Right lobe of liver (tissue), 6 donors: ENCODE data around the gene NDUFA6. TPM values are rescaled to one million over a fixed set of nuclear protein-coding genes. Genes with fewer than 3 reads are reported as not detected.

Source experiments
- ATAC-seq, 4 donors: fragments of 200-7000 bp; cut with Tn5 transposase; one replicate each; pipeline ENCODE4 v1.9.1; 2020; ENCODE audit warnings: mild to moderate bottlenecking in 4 of 4, moderate library complexity in 4 of 4
- DNase-seq, 3 donors: peaks; one replicate each; pipeline ENCODE4 v3.0.0-alpha.2; 2020
- H3K27ac ChIP-seq, 3 donors: fragments of 200-600 bp; one replicate each; pipeline ENCODE4 v1.8.0; 2022
- H3K27me3 ChIP-seq, 2 donors: fragments of 200-600 bp; one replicate each; pipeline ENCODE4 v1.8.0; 2022
- H3K36me3 ChIP-seq, 4 donors: fragments of 200-600 bp; sonication (generic) in 1 of 4; one replicate each; pipeline versions ENCODE4 v1.5.1 to v1.8.0; 2017 to 2022; ENCODE audit warnings: control low read depth in 1 of 4
- H3K4me1 ChIP-seq, 4 donors: fragments of 200-600 bp; sonication (generic) in 1 of 4; one replicate each; pipeline versions ENCODE4 v1.5.1 to v1.8.0; 2017 to 2022; ENCODE audit warnings: control low read depth in 1 of 4
- H3K4me3 ChIP-seq, 3 donors: fragments of 200-600 bp; one replicate each; pipeline ENCODE4 v1.8.0; 2022
- H3K9me3 ChIP-seq, 4 donors: fragments of 200-600 bp; sonication (generic) in 1 of 4; one replicate each; pipeline versions ENCODE4 v1.5.1 to v1.8.0; 2017 to 2022; ENCODE audit warnings: control low read depth in 1 of 4
- POLR2A ChIP-seq: fragments of 450-650 bp; IDR thresholded peaks from one replicate; pipeline ENCODE4 v1.6.1; 2017; ENCODE audit warnings: antibody characterized with exemption, mild to moderate bottlenecking
- WGBS: methylation state at CpG from one replicate; pipeline ENCODE4 v1.1.6; 2018; ENCODE audit warnings: low coverage, low lambda C conversion rate; ENCODE audit not compliant: insufficient coverage; ENCODE audit errors: missing lambda C conversion rate; 5-methylcytosine and 5-hydroxymethylcytosine counted together
- intact Hi-C, 2 donors: fragments of 100-400 bp; cut with DNase I; formaldehyde crosslinking; loops; one replicate each; pipeline versions ENCODE4 v1.11.2 to v1.14.1; 2022
- total RNA-seq, 6 experiments: library from RNA; depleted of rRNA in 2 of 6; stranded (reverse); fragments of >200 nt in 2 of 6; fragmentation: NEBNext Ultra II Directional in 3 of 6; extraction: Animal tissue kit (Norgen Biotek cat#: 25700) in 3 of 6; gene quantifications; one replicate each; pipeline versions ENCODE4 v1.1.0 to v1.2.4, GENCODE V29; 2016 to 2023
- TF ChIP-seq, protein P1 (sequence below), 4 donors: fragments of 200-600 bp in 3 of 4; fragments of 450-650 bp in 1 of 4; IDR thresholded peaks; one replicate each; pipeline versions ENCODE4 v1.5.1 to v1.8.0; 2016 to 2022; ENCODE audit warnings: antibody characterized with exemption in 4 of 4, mild to moderate bottlenecking in 2 of 4
- donor health status: DM: no; HTN: yes; CAD: no.
- donor health status: DM: no; HTN: no; CAD: no.
- donor health status: DM: no; HTN: no; CAD: no.
- donor health status: DM: no; HTN: yes; CAD: no.
- donor health status: DM: no; HTN: yes; CAD: no.

The NDUFA6 gene
- total RNA-seq, 6 experiments from 2014 or later = 34.9 to 67.5 (median 51.6) TPM

DNA sequence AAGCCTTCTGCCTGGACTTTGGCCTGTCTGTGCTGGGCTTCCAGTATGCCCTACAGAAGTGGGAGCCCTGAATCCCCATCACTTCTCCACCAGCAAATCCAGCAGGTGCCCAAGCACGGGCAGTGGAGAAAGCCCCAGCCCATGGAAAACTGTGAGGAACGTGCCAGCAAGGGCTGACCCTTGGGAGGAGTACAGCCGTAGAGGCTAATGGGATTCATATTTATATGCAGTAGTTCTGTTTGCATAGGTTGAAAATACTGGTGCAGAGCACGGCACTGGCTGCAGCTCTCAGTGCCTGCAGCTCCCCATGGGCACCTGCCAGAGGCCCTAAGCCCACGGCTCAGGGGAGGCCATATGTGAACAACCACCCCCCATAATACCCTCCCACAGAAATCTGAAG is 30.1 kb downstream of the NDUFA6 start:
- no CpG with 5 or more reads among the region's 5 CpGs for WGBS
- DNase-seq = no peak

DNA sequence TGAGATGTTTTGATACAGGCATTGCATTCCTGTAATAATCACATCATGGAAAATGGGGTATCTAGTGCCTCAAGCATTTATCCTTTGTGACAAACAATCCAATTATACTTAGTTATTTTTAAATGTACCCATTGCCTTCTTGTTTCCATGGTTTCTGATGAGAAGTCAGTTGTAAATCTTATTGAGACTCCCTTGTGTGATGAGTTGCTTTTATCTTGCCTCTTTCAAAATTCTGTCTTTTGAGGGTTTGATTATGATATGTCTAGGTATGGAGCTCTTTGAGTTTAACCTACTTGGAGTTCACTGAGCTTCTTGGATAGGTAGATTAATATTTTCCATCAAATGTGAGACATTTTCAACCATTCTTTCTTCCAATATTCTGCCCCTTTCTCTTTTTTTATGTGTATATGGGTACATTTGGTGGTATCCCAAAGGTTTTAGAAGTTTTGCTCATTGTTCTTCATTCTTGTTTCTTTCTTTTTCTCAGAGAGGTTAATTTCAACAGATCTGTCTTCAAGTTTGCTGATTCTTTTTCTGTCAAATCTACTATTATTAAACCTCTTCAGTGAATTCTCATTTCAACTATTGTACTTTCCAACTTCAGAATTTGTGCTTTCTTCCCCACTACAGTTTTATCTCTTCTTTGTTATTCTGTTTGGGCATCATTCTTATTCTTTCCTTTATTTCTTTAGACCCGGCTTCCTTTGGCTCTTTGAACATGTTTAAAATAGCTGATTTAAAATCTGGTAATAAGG is 33.6 kb downstream of the NDUFA6 start:
- Histone ChIP-seq H3K4me1 (no peaks in the 10 kb centered on the region), H3K4me3 (no peak overlapping the region), H3K27me3 (no peaks in the 10 kb centered on the region), H3K36me3 (peaks cover 0 to 10% (median 3%) of the 10 kb centered on the region in 4 donors), H3K27ac (no peak overlapping the region), H3K9me3 (peaks cover 0 to 9% (median 3%) of the 10 kb centered on the region in 4 donors)
- DNase-seq (no peak), ATAC-seq (no peak)
- 94% methylated on average over 1 of the region's 1 CpG for WGBS
- intact Hi-C loops = no loop called here
- TF ChIP-seq, protein P1, sequence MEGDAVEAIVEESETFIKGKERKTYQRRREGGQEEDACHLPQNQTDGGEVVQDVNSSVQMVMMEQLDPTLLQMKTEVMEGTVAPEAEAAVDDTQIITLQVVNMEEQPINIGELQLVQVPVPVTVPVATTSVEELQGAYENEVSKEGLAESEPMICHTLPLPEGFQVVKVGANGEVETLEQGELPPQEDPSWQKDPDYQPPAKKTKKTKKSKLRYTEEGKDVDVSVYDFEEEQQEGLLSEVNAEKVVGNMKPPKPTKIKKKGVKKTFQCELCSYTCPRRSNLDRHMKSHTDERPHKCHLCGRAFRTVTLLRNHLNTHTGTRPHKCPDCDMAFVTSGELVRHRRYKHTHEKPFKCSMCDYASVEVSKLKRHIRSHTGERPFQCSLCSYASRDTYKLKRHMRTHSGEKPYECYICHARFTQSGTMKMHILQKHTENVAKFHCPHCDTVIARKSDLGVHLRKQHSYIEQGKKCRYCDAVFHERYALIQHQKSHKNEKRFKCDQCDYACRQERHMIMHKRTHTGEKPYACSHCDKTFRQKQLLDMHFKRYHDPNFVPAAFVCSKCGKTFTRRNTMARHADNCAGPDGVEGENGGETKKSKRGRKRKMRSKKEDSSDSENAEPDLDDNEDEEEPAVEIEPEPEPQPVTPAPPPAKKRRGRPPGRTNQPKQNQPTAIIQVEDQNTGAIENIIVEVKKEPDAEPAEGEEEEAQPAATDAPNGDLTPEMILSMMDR (IDR thresholded peaks at IDR 0.05) = no peak
- TF ChIP-seq POLR2A = no peak

More for the DNA sequence above, 30.1 kb downstream of the NDUFA6 start:
- ATAC-seq = no peak
- peaks cover 0 to 8% (median 4%) of the 10 kb centered on the region in 4 donors for H3K4me1 ChIP-seq
- H3K27ac ChIP-seq = no peak overlapping the region
- TF ChIP-seq, protein P1 (IDR thresholded peaks at IDR 0.05) = no peak
- no peak for TF ChIP-seq POLR2A
- no peak overlapping the region for H3K4me3 ChIP-seq
- H3K9me3 ChIP-seq = peaks cover 0 to 9% (median 3%) of the 10 kb centered on the region in 4 donors
- intact Hi-C loops = no loop called here
- H3K27me3 ChIP-seq = no peaks in the 10 kb centered on the region
- peaks cover 0 to 14% (median 3%) of the 10 kb centered on the region in 4 donors for H3K36me3 ChIP-seq

DNA sequence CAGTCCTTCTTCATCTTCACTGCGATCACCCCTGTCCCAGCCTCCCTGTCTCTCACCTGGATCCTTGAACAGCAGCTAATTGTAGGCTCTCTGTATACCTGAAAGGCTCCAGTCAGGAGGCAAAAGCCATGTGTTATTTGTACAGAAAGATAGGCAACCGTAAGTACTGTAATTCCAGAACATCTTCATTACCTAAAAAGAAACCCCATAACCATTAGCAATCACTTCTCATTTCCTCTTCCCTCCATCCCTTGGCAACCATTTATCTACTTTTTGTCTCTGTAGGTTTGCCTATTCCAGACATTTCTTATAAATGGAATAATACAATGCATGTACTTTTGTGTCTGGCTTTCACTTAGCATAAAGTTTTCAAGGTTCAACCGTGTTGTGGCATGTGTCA is 37.8 kb downstream of the NDUFA6 start:
- H3K27ac ChIP-seq = no peak overlapping the region
- ATAC-seq = no peak
- intact Hi-C loops = no loop called here
- DNase-seq = no peak
- no peak overlapping the region for H3K4me3 ChIP-seq
- peaks cover 0 to 9% (median 3%) of the 10 kb centered on the region in 4 donors for H3K9me3 ChIP-seq
- no peaks in the 10 kb centered on the region for H3K4me1 ChIP-seq
- no peaks in the 10 kb centered on the region for H3K27me3 ChIP-seq
- 63% methylated on average over 3 of the region's 3 CpGs for WGBS
- H3K36me3 ChIP-seq = no peaks in the 10 kb centered on the region
- TF ChIP-seq, protein P1 (IDR thresholded peaks at IDR 0.05) = no peak
- TF ChIP-seq POLR2A = no peak

DNA sequence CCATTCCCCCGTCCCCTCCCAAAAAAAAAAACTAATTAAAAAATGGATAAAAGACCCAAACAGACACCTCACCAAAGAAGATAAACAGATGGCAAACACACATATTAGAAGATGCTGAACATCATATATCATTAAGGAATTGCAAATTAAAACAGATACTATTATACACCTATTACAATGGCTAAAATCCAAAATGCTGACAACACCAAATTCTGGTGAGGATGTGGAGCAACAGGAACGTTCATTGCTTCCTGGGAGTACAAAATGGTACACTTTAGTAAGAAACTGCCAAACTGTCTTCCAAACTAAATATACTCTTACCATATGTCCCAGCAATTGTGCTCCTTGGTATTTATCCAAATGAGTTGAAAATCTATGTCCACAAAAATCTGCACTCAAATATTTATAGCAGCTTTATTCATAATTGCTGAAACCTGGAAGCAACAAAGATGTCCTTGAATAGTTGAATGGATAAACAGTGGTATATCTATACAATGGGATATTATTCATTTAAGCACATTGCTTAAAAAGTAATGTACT is 39.9 kb downstream of the NDUFA6 start:
- DNase-seq = no peak
- WGBS = 8% methylated on average over 1 of the region's 2 CpGs
- no peak overlapping the region for H3K27ac ChIP-seq
- TF ChIP-seq, protein P1 (IDR thresholded peaks at IDR 0.05) = no peak
- no peak for TF ChIP-seq POLR2A
- H3K27me3 ChIP-seq = no peaks in the 10 kb centered on the region
- intact Hi-C loops = no loop called here
- H3K4me1 ChIP-seq = no peaks in the 10 kb centered on the region
- no peaks in the 10 kb centered on the region for H3K9me3 ChIP-seq
- ATAC-seq = no peak
- H3K4me3 ChIP-seq = no peak overlapping the region
- no peaks in the 10 kb centered on the region for H3K36me3 ChIP-seq
